Loucy (cell line): ENCODE results near the gene RASSF4.

Experiments used
- EZH2phosphoT487 ChIP-seq: fragments of 200-600 bp; IDR thresholded peaks from 2 replicates; pipeline ENCODE4 v1.6.1; 2018; ENCODE audit warnings: antibody characterized with exemption, mild to moderate bottlenecking, moderate library complexity, borderline replicate concordance
- TF ChIP-seq, protein P1 (sequence below): fragments of 200-600 bp; sonication (generic); conservative IDR thresholded peaks from 2 replicates; pipeline ENCODE4 v1.5.1; 2014; ENCODE audit warnings: mild to moderate bottlenecking, antibody characterized with exemption, low read length

DNA sequence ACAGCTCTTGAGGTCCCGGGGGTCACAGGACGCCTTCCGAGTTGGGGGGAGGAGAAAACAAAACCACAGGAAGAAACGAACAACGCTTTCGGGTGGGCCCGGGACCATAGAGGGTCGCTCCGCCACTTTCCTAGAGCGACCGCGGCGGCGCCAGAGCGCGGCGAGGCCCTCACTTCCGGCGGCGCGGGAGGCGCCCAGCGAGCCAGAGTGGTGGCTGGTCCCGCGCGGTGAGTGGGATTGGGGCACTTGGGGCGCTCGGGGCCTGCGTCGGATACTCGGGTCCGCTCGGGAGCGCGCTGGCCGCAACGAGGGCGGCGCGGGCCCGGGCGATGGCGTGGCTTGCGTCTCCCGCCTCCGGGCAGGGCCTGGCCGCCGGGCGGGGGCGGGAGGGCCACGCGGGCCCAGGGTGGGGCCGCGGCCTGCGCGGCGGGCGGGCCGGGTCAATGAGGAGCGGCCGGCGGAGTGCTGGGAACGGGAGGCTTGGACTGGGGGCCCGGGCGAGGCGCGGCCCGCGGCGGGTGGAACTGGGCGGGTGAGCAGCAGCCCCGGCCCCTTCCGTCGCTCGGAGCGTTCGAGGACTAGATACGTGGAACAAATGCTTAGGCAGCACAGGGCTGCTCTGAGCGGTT is 41.3 kb downstream of the RASSF4 start, which contains the start of gene ZNF22:
- TF ChIP-seq, protein P1, sequence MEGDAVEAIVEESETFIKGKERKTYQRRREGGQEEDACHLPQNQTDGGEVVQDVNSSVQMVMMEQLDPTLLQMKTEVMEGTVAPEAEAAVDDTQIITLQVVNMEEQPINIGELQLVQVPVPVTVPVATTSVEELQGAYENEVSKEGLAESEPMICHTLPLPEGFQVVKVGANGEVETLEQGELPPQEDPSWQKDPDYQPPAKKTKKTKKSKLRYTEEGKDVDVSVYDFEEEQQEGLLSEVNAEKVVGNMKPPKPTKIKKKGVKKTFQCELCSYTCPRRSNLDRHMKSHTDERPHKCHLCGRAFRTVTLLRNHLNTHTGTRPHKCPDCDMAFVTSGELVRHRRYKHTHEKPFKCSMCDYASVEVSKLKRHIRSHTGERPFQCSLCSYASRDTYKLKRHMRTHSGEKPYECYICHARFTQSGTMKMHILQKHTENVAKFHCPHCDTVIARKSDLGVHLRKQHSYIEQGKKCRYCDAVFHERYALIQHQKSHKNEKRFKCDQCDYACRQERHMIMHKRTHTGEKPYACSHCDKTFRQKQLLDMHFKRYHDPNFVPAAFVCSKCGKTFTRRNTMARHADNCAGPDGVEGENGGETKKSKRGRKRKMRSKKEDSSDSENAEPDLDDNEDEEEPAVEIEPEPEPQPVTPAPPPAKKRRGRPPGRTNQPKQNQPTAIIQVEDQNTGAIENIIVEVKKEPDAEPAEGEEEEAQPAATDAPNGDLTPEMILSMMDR = no peak
- no peak for TF ChIP-seq EZH2phosphoT487
